ENCODE results near the gene GLIS1.

- TF ChIP-seq CTCF (optimal IDR thresholded peaks at IDR 0.05 in 1 of 3, IDR thresholded peaks at IDR 0.05 in 1 of 3, conservative IDR thresholded peaks at IDR 0.05 in 1 of 3; ENCODE audit: extremely low read depth in 1 of 3, insufficient read depth in 2 of 3, low read length in 3 of 3) = no peak
- TF ChIP-seq EZH2 (IDR thresholded peaks at IDR 0.05; ENCODE audit: low read length) = no peak
These were observed 61.5 kb downstream of the GLIS1 start for GRCh38 chr1:53677486-53677885.

Data from keratinocyte (primary cell).